ENCODE results near the gene PIK3C2B.

PIK3C2B gene

DNA sequence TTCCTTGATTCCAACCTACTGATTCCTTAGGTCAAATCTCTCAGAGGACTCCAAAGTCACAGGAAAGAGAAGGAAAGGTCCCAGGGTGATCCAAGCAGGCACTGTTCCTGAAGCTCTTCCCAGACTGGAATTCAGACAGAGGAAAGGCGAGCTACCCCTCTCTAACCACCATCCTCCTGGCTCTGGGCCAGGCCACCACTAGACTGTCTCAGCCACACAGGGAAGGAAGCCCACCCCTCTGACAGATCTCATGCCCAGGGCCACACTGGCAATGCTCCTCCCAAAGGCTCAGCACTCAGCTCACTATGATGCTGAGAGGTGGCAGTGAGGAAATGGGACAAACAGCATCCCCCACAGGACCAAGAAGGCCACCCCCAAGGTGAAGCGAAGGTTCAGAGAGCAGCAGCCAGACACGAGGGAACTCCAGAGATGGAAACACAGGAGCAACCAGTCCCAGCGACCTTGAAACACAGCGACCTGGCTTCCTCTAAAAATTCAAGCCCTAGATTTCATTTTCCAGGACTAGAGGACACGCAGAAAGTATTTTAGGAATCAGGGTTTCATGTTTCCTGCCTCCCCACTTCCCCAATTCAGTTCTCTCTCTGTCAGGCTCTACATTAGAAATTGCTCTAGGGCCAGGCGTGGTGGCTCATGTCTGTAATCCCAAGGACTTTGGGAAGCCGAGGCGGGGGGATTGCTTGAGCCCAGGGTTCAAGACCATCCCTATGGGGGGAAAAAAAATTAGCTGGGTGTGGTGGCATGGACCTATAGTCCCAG is 18.8 kb downstream of the PIK3C2B start:
- no peak overlapping the region for H3K27ac ChIP-seq
- TF ChIP-seq, protein P1, sequence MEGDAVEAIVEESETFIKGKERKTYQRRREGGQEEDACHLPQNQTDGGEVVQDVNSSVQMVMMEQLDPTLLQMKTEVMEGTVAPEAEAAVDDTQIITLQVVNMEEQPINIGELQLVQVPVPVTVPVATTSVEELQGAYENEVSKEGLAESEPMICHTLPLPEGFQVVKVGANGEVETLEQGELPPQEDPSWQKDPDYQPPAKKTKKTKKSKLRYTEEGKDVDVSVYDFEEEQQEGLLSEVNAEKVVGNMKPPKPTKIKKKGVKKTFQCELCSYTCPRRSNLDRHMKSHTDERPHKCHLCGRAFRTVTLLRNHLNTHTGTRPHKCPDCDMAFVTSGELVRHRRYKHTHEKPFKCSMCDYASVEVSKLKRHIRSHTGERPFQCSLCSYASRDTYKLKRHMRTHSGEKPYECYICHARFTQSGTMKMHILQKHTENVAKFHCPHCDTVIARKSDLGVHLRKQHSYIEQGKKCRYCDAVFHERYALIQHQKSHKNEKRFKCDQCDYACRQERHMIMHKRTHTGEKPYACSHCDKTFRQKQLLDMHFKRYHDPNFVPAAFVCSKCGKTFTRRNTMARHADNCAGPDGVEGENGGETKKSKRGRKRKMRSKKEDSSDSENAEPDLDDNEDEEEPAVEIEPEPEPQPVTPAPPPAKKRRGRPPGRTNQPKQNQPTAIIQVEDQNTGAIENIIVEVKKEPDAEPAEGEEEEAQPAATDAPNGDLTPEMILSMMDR (conservative IDR thresholded peaks at IDR 0.05), result no peak

DNA sequence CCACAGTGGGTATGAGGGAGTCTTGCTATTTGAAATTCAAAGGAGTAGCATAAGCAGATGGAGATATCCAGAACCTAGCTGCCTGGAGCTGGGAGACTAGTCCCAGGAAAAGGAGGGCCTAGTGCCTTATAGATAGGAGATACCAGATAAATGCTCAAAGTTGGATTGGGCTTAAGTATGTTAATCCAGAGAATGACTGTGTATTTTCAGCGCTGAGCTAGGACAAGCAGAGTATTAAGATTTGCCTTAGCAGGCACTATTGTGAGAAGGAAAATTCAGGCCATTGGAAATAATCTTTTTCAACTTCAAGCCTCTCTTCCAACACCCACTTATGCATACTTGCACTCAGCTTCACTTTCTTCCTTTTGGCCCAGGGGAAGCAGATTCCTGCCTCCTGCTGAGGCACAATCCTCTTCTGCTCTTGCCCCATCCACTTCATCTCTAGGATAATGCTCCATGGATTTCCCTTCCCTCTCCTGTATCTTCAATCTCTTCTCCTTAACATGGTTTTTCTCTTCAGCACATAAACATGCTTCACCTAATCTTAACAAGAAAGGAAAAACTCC is 21.1 kb downstream of the PIK3C2B start:
- H3K27ac ChIP-seq, result no peak overlapping the region
- TF ChIP-seq, protein P1 (conservative IDR thresholded peaks at IDR 0.05), result no peak

DNA sequence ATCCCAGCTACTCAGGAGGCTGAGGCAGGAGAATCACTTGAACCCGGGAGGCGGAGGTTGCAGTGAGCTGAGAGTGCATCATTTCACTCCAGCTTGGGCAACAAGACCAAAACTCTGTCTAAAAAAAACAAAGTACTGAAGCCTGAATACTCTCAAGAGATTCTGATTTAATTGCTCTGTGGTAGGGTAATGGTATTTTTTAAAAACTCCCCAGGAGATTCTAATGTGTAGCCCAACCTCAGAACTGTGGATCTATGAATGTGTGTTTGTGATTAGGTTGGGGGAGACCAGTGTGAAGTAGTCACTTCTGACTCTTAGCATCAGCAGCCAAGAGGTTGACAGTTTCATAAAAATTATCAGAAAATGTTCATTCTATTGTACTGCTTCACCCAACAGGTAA is 21.9 kb downstream of the PIK3C2B start:
- TF ChIP-seq, protein P1 (conservative IDR thresholded peaks at IDR 0.05), result no peak
- H3K27ac ChIP-seq, result no peak overlapping the region

DNA sequence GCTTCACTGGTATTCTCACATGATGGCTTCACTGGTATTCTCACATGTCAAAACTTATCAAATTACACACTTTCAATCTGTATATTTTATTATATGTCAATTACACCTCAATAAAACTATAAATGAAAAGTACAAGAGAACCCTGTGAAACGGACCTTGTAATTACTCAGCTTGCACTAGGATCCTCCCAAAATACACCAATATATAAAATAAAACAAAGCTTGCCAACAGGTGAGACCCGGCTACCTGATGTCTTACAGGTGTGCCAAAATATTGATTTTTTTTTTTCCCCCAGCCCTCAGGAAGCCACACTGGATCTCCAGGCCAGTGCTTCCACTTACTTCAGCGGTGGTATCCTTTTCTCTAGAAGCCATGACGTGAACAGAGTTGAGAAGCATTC is 22.9 kb downstream of the PIK3C2B start:
- no peak overlapping the region for H3K27ac ChIP-seq
- TF ChIP-seq, protein P1 (conservative IDR thresholded peaks at IDR 0.05), result no peak

DNA sequence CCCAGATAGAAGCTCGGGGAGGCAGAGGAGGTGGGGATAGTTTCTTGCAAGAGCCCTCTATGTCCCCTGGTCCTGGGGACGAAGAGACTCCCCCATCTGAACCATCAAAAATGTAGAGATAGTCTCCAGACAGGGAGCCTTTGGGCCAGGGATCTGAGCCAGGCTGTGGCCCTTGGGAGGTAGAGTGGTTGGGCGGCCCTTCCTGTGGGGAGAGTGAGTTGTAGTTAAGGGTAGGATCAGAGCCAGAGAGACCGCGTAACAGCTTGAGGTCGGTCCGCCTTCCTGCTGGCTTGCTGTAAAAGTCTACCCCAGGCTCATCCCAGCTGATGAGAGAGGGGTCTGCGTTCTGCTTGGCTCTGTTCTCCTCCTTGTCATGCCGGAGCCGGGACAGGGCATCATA is 25.3 kb downstream of the PIK3C2B start:
- H3K27ac ChIP-seq, result no peak overlapping the region
- TF ChIP-seq, protein P1 (conservative IDR thresholded peaks at IDR 0.05), result no peak

DNA sequence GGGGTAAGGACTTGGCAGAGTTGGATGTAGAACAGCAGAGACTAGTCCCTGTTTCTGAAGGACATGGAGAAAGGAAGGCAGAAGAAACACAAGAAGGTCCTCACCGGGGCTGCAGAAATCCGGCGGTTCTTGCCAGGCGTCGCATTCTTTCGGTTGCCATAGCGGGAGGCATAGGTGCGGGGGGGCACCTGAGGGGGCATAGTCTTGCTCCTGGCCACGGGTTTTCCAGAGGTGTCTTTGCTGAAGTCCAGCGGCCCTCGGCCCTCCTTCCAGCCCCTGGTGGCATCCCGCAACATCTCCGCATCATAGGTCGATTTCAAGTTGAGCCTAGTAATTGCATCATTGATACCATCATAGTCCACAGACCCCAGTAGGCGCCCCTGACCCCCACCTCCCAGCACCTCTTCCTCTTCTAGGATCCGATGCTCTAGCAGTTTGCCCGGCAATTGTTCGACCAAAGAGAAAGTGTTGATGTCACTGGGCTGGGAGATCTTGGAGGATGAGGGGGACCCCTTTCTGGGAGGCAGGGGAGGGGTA is 25.8 kb downstream of the PIK3C2B start:
- no peak overlapping the region for H3K27ac ChIP-seq
- TF ChIP-seq, protein P1 (conservative IDR thresholded peaks at IDR 0.05), result no peak

DNA sequence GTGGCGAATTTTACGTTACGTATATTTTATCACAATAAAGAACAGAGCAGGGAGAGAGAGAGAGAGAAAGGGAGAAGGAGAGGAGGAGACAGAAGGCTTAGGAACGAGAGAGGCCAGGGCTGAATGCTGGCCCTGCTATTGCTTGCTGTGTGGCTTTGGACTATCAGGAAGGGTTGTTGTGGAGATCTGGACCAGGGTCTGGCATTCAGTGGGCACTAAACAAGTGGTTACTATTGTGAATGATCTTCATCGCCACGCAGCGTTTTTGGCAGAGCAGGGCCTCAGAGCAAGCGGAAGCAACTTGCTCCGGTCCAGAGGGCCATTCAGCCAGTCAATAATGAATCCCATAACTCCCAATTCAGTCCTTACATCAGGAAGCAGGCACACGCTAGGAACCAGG is 26.4 kb downstream of the PIK3C2B start:
- no peak overlapping the region for H3K27ac ChIP-seq
- TF ChIP-seq, protein P1 (conservative IDR thresholded peaks at IDR 0.05), result no peak
